Endothelial cell of umbilical vein (primary cell): ENCODE results near the gene LARGE1. TPM values are rescaled to one million over a fixed set of nuclear protein-coding genes. Genes with fewer than 3 reads are reported as not detected.

ENCODE experiments used
- BruUV-seq: library from RNA; stranded (reverse); fragments of 400-500 nt; replicated peaks from 2 replicates; lab custom pipeline; 2021; lab: Mats Ljungman, UMichigan
- CTCF ChIA-PET: fragments of 300-600, 350-600 bp; sonication (Branson Sonifier 250); formaldehyde crosslinking; loops from one replicate; lab custom pipeline; 2021; ENCODE audit warnings: antibody characterized with exemption, inconsistent platforms; lab: Charles Lee
- POLR2A ChIA-PET: fragments of 300-600, 350-600 bp; sonication (Branson Sonifier 250); formaldehyde crosslinking; loops from one replicate; lab custom pipeline; 2021; ENCODE audit warnings: antibody characterized with exemption, inconsistent platforms; lab: Charles Lee
- DNase-seq: peaks from one replicate; pipeline ENCODE4 v3.0.0-alpha.2; 2011; ENCODE audit warnings: low read depth, low spot score
- FAIRE-seq: peaks from 2 replicates; lab custom pipeline; 2011; peaks lifted over from hg19 to GRCh38; lab: Jason Lieb, UNC
- H2AFZ ChIP-seq: 2 replicates; pipeline ENCODE4 v1.6.0; 2012; ENCODE audit warnings: low read depth, low read length, control low read depth, inconsistent platforms
- H3K27ac ChIP-seq: 2 replicates; pipeline ENCODE4 v1.5.1; 2011; ENCODE audit warnings: low read depth, mild to moderate bottlenecking, control low read depth, low read length, moderate library complexity; ENCODE audit not compliant: insufficient read depth
- H3K27me3 ChIP-seq, 2 experiments: 2 replicates each; pipeline versions ENCODE4 v1.6.0 to v1.6.1; 2011; ENCODE audit warnings: low read length in 2 of 2, mixed read lengths in 1 of 2; ENCODE audit not compliant: control insufficient read depth in 2 of 2, insufficient read depth in 2 of 2
- H3K36me3 ChIP-seq, 2 experiments: 2 replicates in 1 of 2; 3 replicates in 1 of 2; pipeline ENCODE4 v1.5.1; 2011; ENCODE audit warnings: low read length in 2 of 2, mild to moderate bottlenecking in 1 of 2, moderate library complexity in 1 of 2; ENCODE audit not compliant: control insufficient read depth in 2 of 2, insufficient read depth in 2 of 2; ENCODE audit errors: extremely low read depth in 1 of 2
- H3K4me1 ChIP-seq: 3 replicates; pipeline ENCODE4 v1.5.1; 2011; ENCODE audit warnings: mild to moderate bottlenecking, low read length; ENCODE audit not compliant: control insufficient read depth, insufficient read depth; ENCODE audit errors: extremely low read depth
- H3K4me2 ChIP-seq: 2 replicates; pipeline ENCODE4 v1.6.1; 2011; ENCODE audit warnings: low read length, control low read depth, mixed read lengths; ENCODE audit not compliant: insufficient read depth
- H3K4me3 ChIP-seq, 3 experiments: fragments of 200-600 bp in 1 of 3; sonication (generic), shearing (Covaris generic) in 1 of 3; replicated peaks in 1 of 3; 2 replicates each; pipeline ENCODE4 v1.5.1; 2011 to 2016; ENCODE audit warnings: control low read depth in 3 of 3, low read length in 3 of 3, mild to moderate bottlenecking in 2 of 3, inconsistent platforms in 1 of 3, low read depth in 1 of 3, moderate library complexity in 1 of 3; ENCODE audit not compliant: insufficient read depth in 1 of 3
- H3K79me2 ChIP-seq: 2 replicates; pipeline ENCODE4 v1.6.0; 2012; ENCODE audit warnings: low read length, inconsistent platforms; ENCODE audit not compliant: control insufficient read depth, insufficient read depth
- H3K9ac ChIP-seq: replicated peaks from 2 replicates; pipeline ENCODE3; 2011; ENCODE audit warnings: low read length, control low read depth; ENCODE audit not compliant: insufficient read depth; ENCODE audit errors: extremely low read depth
- H3K9me1 ChIP-seq: replicated peaks from 3 replicates; pipeline ENCODE4 v1.6.0; 2011; ENCODE audit warnings: mild to moderate bottlenecking, low read length; ENCODE audit not compliant: control insufficient read depth, insufficient read depth; ENCODE audit errors: extremely low read depth
- H3K9me3 ChIP-seq: replicated peaks from 2 replicates; pipeline ENCODE4 v1.5.1; 2012; ENCODE audit warnings: low read length, inconsistent platforms; ENCODE audit not compliant: control insufficient read depth, insufficient read depth
- H4K20me1 ChIP-seq: replicated peaks from 2 replicates; pipeline ENCODE3; 2011; ENCODE audit warnings: mild to moderate bottlenecking, low read length; ENCODE audit not compliant: control insufficient read depth, insufficient read depth; ENCODE audit errors: extremely low read depth
- CTCF ChIP-seq, 2 donors: IDR thresholded peaks; 1 replicate in 1 of 2; 2 replicates in 1 of 2; pipeline ENCODE4 v1.5.1; 2011; ENCODE audit warnings: low read length in 2 of 2, mild to moderate bottlenecking in 2 of 2, moderate library complexity in 2 of 2, control low read depth in 1 of 2, inconsistent platforms in 1 of 2, low read depth in 1 of 2; ENCODE audit not compliant: insufficient read depth in 1 of 2; ENCODE audit errors: extremely low read depth in 1 of 2
- EZH2 ChIP-seq: IDR thresholded peaks from 2 replicates; pipeline ENCODE4 v1.6.1; 2012; ENCODE audit warnings: borderline replicate concordance, low read depth, mild to moderate bottlenecking, moderate library complexity, low read length, inconsistent platforms; ENCODE audit not compliant: severe bottlenecking
- FOS ChIP-seq: IDR thresholded peaks from 2 replicates; pipeline ENCODE4 v1.6.1; 2011; ENCODE audit warnings: mild to moderate bottlenecking, low read length, moderate library complexity, borderline replicate concordance; ENCODE audit not compliant: insufficient read depth
- GATA2 ChIP-seq: IDR thresholded peaks from 2 replicates; pipeline ENCODE4 v1.7.0; 2011; ENCODE audit warnings: low read depth, mild to moderate bottlenecking, moderate library complexity, mixed read lengths, low read length; ENCODE audit not compliant: insufficient read length, insufficient read depth
- JUN ChIP-seq: IDR thresholded peaks from 2 replicates; pipeline ENCODE4 v1.6.1; 2011; ENCODE audit warnings: borderline replicate concordance, low read depth; ENCODE audit not compliant: insufficient read length, insufficient read depth
- MAX ChIP-seq: IDR thresholded peaks from 2 replicates; pipeline ENCODE4 v1.6.1; 2011; ENCODE audit not compliant: insufficient read depth, insufficient read length
- MYC ChIP-seq: IDR thresholded peaks from one replicate; pipeline ENCODE4 v1.6.1; 2011; ENCODE audit warnings: mild to moderate bottlenecking, low read depth, low read length
- POLR2A ChIP-seq: IDR thresholded peaks from 2 replicates; pipeline ENCODE4 v1.6.1; 2012; ENCODE audit warnings: low read depth, mild to moderate bottlenecking, control low read depth, low read length
- POLR2AphosphoS5 ChIP-seq: IDR thresholded peaks from 2 replicates; pipeline ENCODE4 v1.6.1; 2012; ENCODE audit warnings: low read depth, mild to moderate bottlenecking, control low read depth, low read length, moderate library complexity; ENCODE audit not compliant: insufficient read depth
- dilution Hi-C: fragments of 300-500 bp; cut with MboI; formaldehyde crosslinking; loops from one replicate; pipeline ENCODE4 v1.15.0; 2019; ENCODE audit warnings: low sequenced_read_pairs; ENCODE audit not compliant: extremely low pct_ligation_motif_present
- intact Hi-C: fragments of 100-400 bp; cut with micrococcal nuclease; formaldehyde crosslinking; loops from one replicate; pipeline ENCODE4 v1.10.0; 2022
- polyA plus RNA-seq, 4 experiments: library from polyadenylated mRNA; depleted of rRNA in 3 of 4; stranded (reverse) in 3 of 4; unstranded in 1 of 4; fragments of >200 nt; gene quantifications; 2 replicates each; pipeline versions ENCODE4 v1.2.1 to v1.2.3, GENCODE V29; 2011 to 2012; ENCODE audit warnings: missing spikeins in 1 of 4
- total RNA-seq: library from RNA; stranded (reverse); gene quantifications from 2 replicates; pipeline ENCODE4 v1.2.3, GENCODE V29; 2021

Gene LARGE1
- total and polyA plus RNA-seq, 2 donors (not counting 3 experiments of a cell fraction or from before 2014, with no cell fraction given): 0.95 to 4.4 TPM

- Histone ChIP-seq H3K27me3 (peaks cover 26 to 29% of the 10 kb centered on the region in 2 experiments), H2AFZ (no peak overlapping the region), H3K36me3 (no peaks in the 10 kb centered on the region), H3K9ac (no peak overlapping the region), H3K9me3 (no peaks in the 10 kb centered on the region), H3K27ac (no peak overlapping the region), H4K20me1 (no peaks in the 10 kb centered on the region), H3K4me1 (peaks cover 4% of the 10 kb centered on the region), H3K9me1 (no peaks in the 10 kb centered on the region), H3K4me2 (peak overlapping the region; percentile 18), H3K4me3 (peak overlapping the region in 1 of 3 experiments; percentile 40), H3K79me2 (no peaks in the 10 kb centered on the region)
- intact Hi-C loops (loop anchor here (5.0 kb wide), 1 partner anchor 1313 kb away; no protein-coding TSS in a partner anchor), dilution Hi-C loops (no loop called here)
- FAIRE-seq (no peak), DNase-seq (no peak)
- CTCF ChIA-PET: interaction anchor here (0.6 kb wide), 1 partner anchor 34 kb away, joined by 3 read pairs; no protein-coding TSS in a partner anchor
- POLR2A ChIA-PET: no interaction called here
- TF ChIP-seq FOS: no peak
- TF ChIP-seq EZH2: peak; percentile 74
- no TSS peak for BruUV-seq
Measured at GRCh38 chr22:33919391-33920196, 682 bp downstream of the LARGE1 start.

- Histone ChIP-seq H3K27me3 (peaks cover 26 to 29% of the 10 kb centered on the region in 2 experiments), H3K9me3 (no peaks in the 10 kb centered on the region), H3K4me1 (peaks cover 4% of the 10 kb centered on the region), H3K4me3 (no peak overlapping the region), H3K36me3 (no peaks in the 10 kb centered on the region), H4K20me1 (no peaks in the 10 kb centered on the region), H3K9me1 (no peaks in the 10 kb centered on the region), H3K79me2 (no peaks in the 10 kb centered on the region), H3K27ac (no peak overlapping the region), H2AFZ (no peak overlapping the region), H3K4me2 (no peak overlapping the region), H3K9ac (no peak overlapping the region)
- no peak for TF ChIP-seq CTCF (IDR thresholded peaks at IDR 0.05; ENCODE audit: extremely low read depth in 1 of 2, insufficient read depth in 1 of 2, low read depth in 1 of 2, low read length in 2 of 2)
- no peak for TF ChIP-seq GATA2
- TF ChIP-seq POLR2A: no peak
- no peak for TF ChIP-seq MAX
- TF ChIP-seq MYC: no peak
- TF ChIP-seq POLR2AphosphoS5: no peak
- no peak for TF ChIP-seq EZH2
- no peak for TF ChIP-seq FOS
- no peak for TF ChIP-seq JUN
- DNase-seq (no peak), FAIRE-seq (no peak)
- ChIA-PET POLR2A (no interaction called here), CTCF (no interaction called here)
- intact Hi-C loops (no loop called here), dilution Hi-C loops (no loop called here)
- no TSS peak for BruUV-seq
Measured at GRCh38 chr22:33918676-33919365, 1.5 kb downstream of the LARGE1 start.
